Peyer's patch (tissue), 4 donors: ENCODE data around the gene EMID1. TPM values are rescaled to one million over a fixed set of nuclear protein-coding genes. Genes with fewer than 3 reads are reported as not detected.

Source experiments
- DNase-seq, 3 donors: peaks; one replicate each; pipeline ENCODE4 v3.0.0-alpha.2; 2017 to 2019
- H3K27ac ChIP-seq, 4 donors: fragments of 200-600 bp; sonication (generic); one replicate each; pipeline ENCODE4 v1.5.1; 2016 to 2019
- H3K27me3 ChIP-seq, 2 donors: fragments of 200-600 bp; sonication (generic); one replicate each; pipeline ENCODE4 v1.5.1; 2019
- H3K36me3 ChIP-seq, 3 donors: fragments of 200-600 bp; sonication (generic); one replicate each; pipeline ENCODE4 v1.5.1; 2016 to 2019
- H3K4me1 ChIP-seq, 4 donors: fragments of 200-600 bp; sonication (generic); one replicate each; pipeline ENCODE4 v1.5.1; 2016 to 2019
- H3K4me3 ChIP-seq, 4 donors: fragments of 200-600 bp; sonication (generic); 1 replicate in 3 of 4; 2 replicates in 1 of 4; pipeline ENCODE4 v1.5.1; 2016 to 2019; ENCODE audit warnings: mild to moderate bottlenecking in 1 of 4
- H3K9me3 ChIP-seq, 4 donors: fragments of 200-600 bp; sonication (generic); one replicate each; pipeline ENCODE4 v1.5.1; 2016 to 2019; ENCODE audit warnings: mild to moderate bottlenecking in 1 of 4
- CTCF ChIP-seq, 6 experiments: fragments of 450-650 bp in 4 of 6; fragments of 200-600 bp in 2 of 6; sonication (generic) in 1 of 6; IDR thresholded peaks; one replicate each; pipeline ENCODE4 v1.5.1; 2017 to 2019; ENCODE audit warnings: antibody characterized with exemption in 6 of 6, mild to moderate bottlenecking in 3 of 6, moderate library complexity in 1 of 6
- POLR2A ChIP-seq, 2 donors: fragments of 450-650 bp; IDR thresholded peaks; one replicate each; pipeline ENCODE4 v1.5.1; 2017; ENCODE audit warnings: antibody characterized with exemption in 2 of 2, mild to moderate bottlenecking in 2 of 2, moderate library complexity in 2 of 2
- total RNA-seq, 4 donors: library from RNA; depleted of rRNA; stranded (reverse); fragments of >200 nt; gene quantifications; one replicate each; pipeline ENCODE4 v1.1.0, GENCODE V29; 2016

Gene EMID1
- total RNA-seq, 4 donors from 2014 or later = 1.9 to 7.1 (median 4.2) TPM

DNA sequence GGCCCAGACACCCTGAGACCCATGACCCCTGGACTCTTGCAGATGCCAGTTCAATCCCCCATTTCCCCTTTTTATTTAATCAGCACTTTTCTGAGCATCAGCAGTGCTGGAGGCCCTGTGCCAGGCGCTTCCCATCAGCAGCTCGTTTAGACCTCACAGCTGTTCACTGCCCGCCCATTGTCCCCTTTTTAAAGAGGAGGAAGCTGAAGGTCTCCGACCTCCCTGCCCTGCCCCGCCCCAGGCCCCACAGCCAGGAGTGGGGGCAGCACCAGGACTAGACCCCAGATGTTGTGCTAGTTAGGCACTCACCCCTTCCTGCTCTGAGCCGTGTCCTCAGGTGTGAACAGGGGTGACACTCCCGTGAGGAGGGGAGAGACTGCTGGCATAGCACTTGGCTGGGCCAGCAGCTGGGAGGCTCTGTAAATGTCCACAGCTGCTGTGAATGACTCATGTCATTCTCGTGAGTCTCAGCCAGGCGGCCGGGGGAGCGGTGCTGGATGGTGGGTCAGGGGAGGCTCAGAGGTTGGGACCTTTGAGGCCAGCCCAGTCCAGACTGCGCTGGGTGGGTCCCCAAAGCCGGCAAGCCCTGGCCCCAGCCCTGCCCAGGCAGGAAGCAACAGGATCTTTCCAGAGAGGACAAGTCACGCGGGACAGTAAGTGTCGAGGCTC lies 19.9 kb downstream of the EMID1 start:
- Histone ChIP-seq H3K4me3 (no peak overlapping the region), H3K27ac (peak overlapping the region; percentile 46 to 72 (median 66)), H3K36me3 (no peaks in the 10 kb centered on the region), H3K4me1 (peaks cover 0 to 13% (median 0%) of the 10 kb centered on the region in 4 donors), H3K9me3 (no peaks in the 10 kb centered on the region), H3K27me3 (no peaks in the 10 kb centered on the region)
- DNase-seq = peak in 2 of 3 donors; percentile 34 to 65
- TF ChIP-seq CTCF (IDR thresholded peaks at IDR 0.05) = no peak
- no peak for TF ChIP-seq POLR2A (IDR thresholded peaks at IDR 0.05)

GRCh38 chr22:29226351-29226981 lies 20.8 kb downstream of the EMID1 start:
- DNase-seq = no peak
- no peaks in the 10 kb centered on the region for H3K36me3 ChIP-seq
- no peaks in the 10 kb centered on the region for H3K9me3 ChIP-seq
- no peak overlapping the region for H3K4me3 ChIP-seq
- H3K27me3 ChIP-seq = no peaks in the 10 kb centered on the region
- TF ChIP-seq POLR2A (IDR thresholded peaks at IDR 0.05) (no peak), CTCF (IDR thresholded peaks at IDR 0.05) (no peak)
- peak overlapping the region in 3 of 4 donors; percentile 31 to 72 (median 70) for H3K27ac ChIP-seq
- H3K4me1 ChIP-seq = peaks cover 0 to 13% (median 0%) of the 10 kb centered on the region in 4 donors

- DNase-seq = no peak
- TF ChIP-seq CTCF (IDR thresholded peaks at IDR 0.05) (no peak), POLR2A (IDR thresholded peaks at IDR 0.05) (no peak)
- Histone ChIP-seq H3K4me3 (no peak overlapping the region), H3K27me3 (no peaks in the 10 kb centered on the region), H3K9me3 (no peaks in the 10 kb centered on the region), H3K4me1 (no peaks in the 10 kb centered on the region), H3K36me3 (no peaks in the 10 kb centered on the region), H3K27ac (no peak overlapping the region)
Measured at GRCh38 chr22:29230972-29231875, 25.5 kb downstream of the EMID1 start.

GRCh38 chr22:29231971-29232959 lies 26.6 kb downstream of the EMID1 start:
- H3K4me3 ChIP-seq = no peak overlapping the region
- no peaks in the 10 kb centered on the region for H3K27me3 ChIP-seq
- TF ChIP-seq CTCF (IDR thresholded peaks at IDR 0.05) = no peak
- TF ChIP-seq POLR2A (IDR thresholded peaks at IDR 0.05) = no peak
- no peaks in the 10 kb centered on the region for H3K9me3 ChIP-seq
- H3K27ac ChIP-seq = peak overlapping the region in 1 of 4 donors; percentile 19
- no peaks in the 10 kb centered on the region for H3K4me1 ChIP-seq
- no peaks in the 10 kb centered on the region for H3K36me3 ChIP-seq
- DNase-seq = no peak
